Hypothalamus (tissue), 51 donors: Measurements from ENCODE around the gene PLGRKT.
"Not testable (repeated sequence)": the region's sequence is repeated elsewhere in the genome, so short reads cannot be mapped to it uniquely, and the experiment has no call there.

Experiments used
- DNase-seq, 51 donors: peaks; one replicate each; lab custom pipeline; 2025; lab: John Stamatoyannopoulos, UW

PLGRKT gene

DNA sequence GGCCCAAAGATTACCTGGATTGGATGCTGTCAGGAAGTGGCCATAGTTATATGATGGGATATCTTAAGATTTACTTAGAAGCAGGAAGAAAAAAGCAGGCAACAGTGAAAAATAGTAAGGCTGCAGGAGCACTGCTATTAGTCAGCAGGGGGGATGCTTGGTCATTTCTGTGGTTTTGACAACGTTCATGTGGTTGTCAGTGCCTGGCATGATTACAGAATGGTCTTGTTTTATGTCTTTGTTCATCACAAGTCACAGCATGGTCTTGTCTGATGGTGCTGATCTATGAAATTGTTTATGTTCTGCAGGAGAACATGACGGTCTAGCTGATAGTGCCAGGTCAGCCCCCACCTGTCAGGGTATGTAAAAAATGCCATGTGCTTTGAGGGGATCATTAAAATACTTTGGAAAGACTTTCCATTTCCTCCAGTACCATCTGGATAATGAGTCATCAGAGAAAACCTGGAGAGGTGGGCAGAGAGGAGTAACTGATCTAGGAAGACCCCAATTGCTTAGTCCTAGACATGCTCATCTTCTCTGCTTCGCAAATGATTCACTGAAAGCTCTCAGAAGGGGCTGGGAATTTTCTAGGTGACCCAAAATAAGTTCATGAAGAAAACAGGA lies 48.5 kb downstream of the PLGRKT start:
- DNase-seq: no peak

GRCh38 chr9:5388026-5388819 lies 49.5 kb downstream of the PLGRKT start:
- no peak for DNase-seq

DNA sequence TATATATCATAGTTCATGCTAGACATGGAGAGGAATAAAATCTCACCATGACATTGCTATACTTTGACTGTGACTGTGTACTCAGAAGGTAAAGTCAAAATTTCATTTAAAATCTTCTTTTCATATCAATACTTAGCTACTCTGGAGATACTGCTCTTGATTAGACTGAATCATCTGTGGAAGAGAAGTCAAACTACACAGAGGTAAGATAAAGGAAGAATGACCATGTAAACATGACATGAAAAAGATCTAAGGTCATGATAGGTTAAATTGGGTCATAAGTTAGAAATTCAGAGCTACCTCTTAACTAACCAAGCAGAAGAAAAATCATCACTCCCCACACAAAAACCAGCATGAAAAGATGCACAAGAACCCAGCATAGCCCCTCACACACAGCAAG lies 53.3 kb downstream of the PLGRKT start:
- DNase-seq: no peak

DNA sequence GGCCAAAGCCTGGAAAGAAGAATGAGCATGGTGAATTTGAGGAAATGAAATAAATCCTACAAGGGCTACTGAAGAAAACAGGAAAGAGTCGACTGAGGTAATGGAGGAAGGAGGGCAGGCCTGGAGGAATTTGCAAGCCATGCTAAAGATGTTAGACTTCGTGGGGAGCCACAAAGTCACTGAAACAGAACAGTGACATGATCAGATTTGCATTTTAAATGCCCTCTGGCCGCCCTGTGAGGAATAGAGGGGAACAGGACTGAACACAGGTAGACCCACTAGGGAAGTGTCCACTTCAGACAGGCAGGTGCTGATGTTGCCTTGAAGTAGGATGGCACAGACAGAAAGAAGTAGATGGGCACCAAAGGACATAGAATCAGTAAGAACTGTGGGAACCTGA lies 55.2 kb downstream of the PLGRKT start:
- DNase-seq: no peak

DNA sequence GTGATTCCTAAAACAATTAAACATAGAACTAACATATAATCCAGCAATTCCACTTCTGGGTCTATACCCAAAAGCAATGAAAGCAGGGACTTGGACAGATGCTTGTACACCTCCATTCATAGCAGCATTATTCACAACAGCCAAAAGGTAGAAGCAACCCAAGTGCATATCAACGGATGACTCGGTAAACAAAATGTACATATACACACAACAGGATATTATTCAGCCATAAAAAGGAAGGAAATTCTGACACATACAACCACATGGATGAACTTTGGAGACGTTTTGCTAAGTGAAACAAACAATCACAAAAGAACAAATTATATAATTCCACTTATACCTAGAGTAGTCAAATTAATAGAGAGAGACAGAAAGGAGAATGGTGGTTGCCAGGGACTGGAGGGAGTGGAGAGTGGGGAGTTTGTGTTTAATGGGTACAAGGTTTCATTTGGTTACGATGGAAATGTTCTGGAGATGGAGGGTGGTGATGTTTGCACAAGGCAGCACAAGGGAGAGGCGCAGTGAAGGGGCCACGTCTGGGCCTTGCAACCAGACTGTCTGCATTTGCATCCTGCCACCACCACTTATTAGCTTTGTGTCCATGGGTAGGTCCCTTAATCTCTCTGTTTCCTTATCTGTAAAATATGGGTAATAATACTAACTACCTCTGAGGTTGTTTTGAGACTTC lies 61.8 kb downstream of the PLGRKT start:
- DNase-seq: no peak

GRCh38 chr9:5375091-5375490 lies 62.6 kb downstream of the PLGRKT start:
- DNase-seq: no peak

DNA sequence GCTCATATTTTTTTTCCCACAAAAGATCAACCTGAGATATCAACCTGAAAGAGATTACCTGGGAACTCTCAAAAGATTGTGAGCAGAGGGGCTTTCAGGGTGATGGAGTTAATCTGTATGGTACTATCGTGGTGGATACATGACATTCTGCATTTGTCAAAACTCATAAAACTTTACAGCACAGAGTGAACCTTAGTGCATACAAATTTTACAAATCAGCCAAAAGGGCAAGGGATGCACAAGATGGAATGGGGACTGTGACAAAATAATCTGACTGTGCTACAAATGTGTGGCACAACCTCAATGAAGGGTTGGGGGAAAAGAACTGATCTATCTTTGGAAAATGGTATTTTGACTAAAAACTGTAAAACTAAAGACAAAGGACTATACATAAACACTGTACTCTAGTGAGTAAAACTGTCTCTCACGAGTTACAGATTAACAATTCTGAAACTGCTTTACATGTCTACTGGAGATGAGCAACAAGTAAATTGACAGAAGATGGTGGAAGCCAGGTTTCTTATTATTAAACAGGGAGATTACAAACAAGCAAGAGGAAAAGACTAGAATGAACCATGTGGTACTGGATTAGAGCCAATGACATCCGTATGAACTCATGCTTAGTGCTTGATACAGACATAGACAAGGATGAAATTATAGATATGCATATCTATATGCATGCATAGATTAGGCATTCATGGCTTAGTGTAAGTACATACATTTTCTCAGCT lies 73.3 kb downstream of the PLGRKT start:
- no peak for DNase-seq

- no peak for DNase-seq
Observed at GRCh38 chr9:5361326-5362010, 76.3 kb downstream of the PLGRKT start.

- no peak for DNase-seq
Observed at GRCh38 chr9:5360341-5360740, 77.4 kb downstream of the PLGRKT start.

GRCh38 chr9:5357431-5358105 lies 80.2 kb downstream of the PLGRKT start:
- DNase-seq: no peak

DNA sequence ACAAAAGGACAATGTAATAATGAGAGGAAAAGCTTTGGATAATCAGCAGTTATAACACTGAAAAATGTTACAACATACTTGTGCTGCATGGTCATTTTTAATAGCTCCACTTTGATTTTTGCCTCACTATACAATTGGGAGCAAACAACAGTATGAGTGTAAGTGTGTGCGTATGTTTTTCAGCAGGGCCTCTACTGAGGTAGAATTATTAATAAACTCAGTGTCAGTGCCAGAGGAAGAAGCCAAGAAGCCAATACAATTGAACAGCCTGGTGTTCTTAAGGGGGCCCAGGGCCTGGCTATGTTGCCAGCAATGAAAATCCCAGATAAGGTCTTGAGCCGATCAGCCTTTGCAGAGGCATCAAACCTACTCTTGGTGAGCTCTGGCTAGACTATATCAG lies 81.9 kb downstream of the PLGRKT start:
- DNase-seq: no peak

GRCh38 chr9:5355226-5355625 lies 82.5 kb downstream of the PLGRKT start:
- no peak for DNase-seq

DNA sequence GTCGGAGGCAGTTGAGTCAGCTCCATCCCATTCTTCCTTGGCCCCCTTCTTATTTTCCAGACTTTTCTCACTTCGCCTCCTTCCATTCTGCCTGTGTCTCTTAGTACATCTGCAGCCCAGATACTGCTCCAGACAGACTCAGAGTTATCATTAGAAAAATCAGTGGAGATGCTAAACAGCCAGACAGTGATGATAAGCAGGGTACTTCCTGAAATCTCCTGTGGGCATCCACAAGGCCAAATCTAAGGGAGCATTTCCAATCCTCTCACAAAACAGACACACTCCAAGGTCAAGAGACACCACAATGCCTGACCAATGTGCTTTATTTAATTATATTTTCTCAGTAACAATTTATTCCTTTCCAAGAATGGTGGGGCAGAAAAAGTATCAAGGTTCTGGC lies 83.5 kb downstream of the PLGRKT start:
- no peak for DNase-seq

GRCh38 chr9:5352637-5353248 lies 85.0 kb downstream of the PLGRKT start:
- DNase-seq: no peak

DNA sequence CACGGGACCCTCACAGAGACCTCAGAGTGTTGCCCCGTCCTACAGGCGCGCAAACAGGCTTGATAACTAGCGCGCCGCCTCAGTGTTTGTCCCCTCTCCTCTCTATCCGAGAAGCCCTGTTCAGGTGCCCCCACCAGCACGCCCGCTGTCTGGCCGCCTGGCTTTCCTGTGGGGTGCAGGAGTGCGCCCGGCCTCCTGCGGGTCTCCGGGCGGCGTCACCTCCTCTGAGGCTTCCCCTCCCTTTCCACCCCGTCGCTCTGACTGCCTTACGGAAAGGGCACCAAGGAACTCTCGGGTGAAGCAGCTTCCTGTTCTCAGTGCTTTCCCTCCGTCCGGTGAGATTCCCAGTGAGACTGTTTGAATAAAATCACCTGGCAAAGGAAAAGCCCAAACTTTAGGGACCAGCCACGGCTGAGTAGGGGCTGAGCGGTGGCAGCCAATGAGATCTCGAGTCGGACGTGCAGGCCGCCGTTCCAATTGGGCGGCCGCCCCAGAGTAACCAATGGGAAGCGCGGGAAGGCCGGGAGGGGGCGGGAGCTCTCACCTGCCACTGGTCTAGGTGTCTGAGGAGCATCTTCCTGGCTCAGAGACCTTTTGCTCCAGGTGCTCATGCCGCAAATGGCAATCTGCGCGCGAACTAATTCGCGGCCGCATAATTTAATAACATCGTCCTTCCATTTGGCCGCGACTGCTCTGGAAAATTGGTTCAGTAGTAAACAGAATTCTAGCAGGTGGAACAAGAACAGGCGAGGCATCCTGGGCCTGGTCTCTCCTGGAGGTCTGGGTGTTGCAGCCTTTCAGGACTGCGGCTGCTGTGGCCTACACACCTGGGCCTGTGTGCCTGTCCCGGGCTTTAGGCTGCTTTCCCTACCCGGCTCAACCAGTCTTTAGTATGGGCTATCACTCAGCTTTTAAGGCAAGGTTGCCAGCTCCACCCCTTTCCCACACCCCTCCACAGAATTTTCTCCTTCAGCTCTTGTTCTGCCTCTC lies 98.4 kb downstream of the PLGRKT start, which contains the start of gene RLN1:
Gene RLN1 (minus strand): TSS at position 885 of the 990 bp plus-strand sequence. CDS start 130 bp downstream, at position 755.
- peak in 4 of 51 donors; percentile 0 to 6 (median 2) for DNase-seq

DNA sequence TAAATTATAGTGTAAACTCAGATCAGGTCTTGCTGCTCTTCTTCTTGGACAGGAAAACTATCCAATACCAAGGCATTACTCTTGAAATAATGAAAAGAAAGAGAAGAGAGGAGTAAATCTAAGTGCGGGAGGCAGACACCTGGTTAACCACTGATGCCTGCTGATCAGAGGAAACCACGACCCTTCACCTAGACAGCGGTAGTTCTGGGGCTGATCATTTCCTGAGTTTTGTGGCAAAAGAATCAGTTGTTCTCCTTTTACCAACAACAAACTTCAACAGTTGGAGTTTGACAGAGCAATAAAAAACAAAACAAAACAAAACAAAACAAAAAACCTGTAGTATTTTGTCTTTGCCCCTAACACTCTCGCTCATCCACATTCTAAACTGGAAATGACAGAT lies 101.0 kb downstream of the PLGRKT start:
- DNase-seq: no peak

DNA sequence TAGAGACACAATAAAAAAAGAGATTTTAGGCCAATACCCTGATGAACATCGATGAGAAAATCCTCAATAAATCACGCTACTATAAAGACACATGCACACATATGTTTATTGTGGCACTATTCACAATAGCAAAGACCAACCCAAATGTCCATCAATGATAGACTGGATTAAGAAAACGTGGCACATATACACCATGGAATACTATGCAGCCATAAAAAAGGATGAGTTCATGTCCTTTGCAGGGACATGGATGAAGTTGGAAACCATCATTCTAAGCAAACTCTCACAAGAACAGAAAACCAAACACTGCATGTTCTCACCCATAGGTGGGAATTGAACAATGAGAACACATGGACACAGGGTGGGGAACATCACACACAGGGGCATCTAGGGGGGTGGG lies 106.4 kb downstream of the PLGRKT start:
- not testable (repeated sequence) for DNase-seq

DNA sequence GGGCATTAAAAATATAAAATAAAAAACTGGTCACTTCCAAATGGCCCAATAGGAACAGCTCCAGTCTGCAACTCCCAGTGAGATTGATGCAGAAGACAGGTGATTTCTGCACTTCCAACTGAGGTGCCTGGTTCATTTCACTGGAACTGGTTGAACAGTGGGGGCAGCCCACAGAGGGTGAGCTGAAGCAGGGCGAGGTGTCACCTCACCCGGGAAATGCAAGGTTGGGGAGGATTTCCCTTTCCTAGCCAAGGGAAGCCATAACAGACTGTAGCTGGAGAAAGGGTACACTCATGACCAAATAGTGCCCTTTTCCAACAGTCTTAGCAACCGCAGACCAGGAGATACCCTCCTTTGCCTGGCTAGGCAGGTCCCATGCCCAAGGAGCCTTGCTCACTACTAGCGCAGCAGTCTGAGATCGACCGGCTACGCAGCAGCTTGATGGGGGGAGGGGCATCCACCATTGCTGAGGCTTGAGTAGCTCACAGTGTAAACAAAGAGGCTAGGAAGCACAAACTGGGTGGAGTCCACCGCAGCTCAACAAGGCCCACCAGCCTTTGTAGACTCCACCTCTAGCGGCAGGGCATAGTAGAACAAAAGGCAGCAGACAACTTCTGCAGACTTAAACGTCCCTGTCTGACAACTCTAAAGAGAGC lies 110.7 kb downstream of the PLGRKT start:
- no peak for DNase-seq
